Measurements from ENCODE around the gene FLOT2. TPM values are rescaled to one million over a fixed set of nuclear protein-coding genes. Genes with fewer than 3 reads are reported as not detected.
"Not testable (repeated sequence)": the region's sequence is repeated elsewhere in the genome, so short reads cannot be mapped to it uniquely, and the experiment has no call there.

Gene FLOT2
- total and polyA plus RNA-seq, 11 donors = 52.7 to 139 (median 89.1) TPM

DNA sequence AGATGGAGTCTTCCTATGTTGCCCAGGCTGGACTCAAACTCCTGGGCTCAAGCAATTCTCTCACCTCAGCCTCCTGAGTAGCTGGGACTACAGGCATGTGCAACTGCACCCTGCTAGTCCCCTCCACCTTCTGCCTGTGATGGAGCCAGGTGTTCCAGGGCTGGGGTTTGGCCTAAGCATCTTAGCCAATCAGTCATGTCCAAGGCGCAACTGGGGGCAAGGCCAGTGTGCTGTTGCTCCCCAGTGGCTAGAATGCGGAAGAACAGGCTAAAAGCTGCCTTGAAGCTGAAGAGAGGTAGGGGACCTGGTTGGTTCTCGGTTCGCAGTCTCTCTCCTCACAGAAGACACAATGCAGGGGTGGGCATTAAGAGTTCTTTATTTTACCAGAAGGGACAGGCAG lies 18.6 kb downstream of the FLOT2 start:
- no peak overlapping the region for H3K27ac ChIP-seq
- DNase-seq (no peak), ATAC-seq (peak in 1 of 4 donors; percentile 21)
- no peaks in the 10 kb centered on the region for H3K9me3 ChIP-seq
- H3K4me3 ChIP-seq = no peak overlapping the region
- TF ChIP-seq, protein P1, sequence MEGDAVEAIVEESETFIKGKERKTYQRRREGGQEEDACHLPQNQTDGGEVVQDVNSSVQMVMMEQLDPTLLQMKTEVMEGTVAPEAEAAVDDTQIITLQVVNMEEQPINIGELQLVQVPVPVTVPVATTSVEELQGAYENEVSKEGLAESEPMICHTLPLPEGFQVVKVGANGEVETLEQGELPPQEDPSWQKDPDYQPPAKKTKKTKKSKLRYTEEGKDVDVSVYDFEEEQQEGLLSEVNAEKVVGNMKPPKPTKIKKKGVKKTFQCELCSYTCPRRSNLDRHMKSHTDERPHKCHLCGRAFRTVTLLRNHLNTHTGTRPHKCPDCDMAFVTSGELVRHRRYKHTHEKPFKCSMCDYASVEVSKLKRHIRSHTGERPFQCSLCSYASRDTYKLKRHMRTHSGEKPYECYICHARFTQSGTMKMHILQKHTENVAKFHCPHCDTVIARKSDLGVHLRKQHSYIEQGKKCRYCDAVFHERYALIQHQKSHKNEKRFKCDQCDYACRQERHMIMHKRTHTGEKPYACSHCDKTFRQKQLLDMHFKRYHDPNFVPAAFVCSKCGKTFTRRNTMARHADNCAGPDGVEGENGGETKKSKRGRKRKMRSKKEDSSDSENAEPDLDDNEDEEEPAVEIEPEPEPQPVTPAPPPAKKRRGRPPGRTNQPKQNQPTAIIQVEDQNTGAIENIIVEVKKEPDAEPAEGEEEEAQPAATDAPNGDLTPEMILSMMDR (IDR thresholded peaks at IDR 0.05) = peak in 3 of 12 donors; percentile 10 to 25 (median 13)
- no peak for TF ChIP-seq POLR2A (IDR thresholded peaks at IDR 0.05)
- intact Hi-C loops (cut with DNase I) = no loop called here
- 78 to 90% (median 86%) methylated on average over 4 of the region's 4 CpGs for WGBS, 4 donors
- no peaks in the 10 kb centered on the region for H3K27me3 ChIP-seq
- H3K36me3 ChIP-seq = peaks cover 0 to 62% (median 52%) of the 10 kb centered on the region in 9 donors
- H3K4me1 ChIP-seq = no peaks in the 10 kb centered on the region

DNA sequence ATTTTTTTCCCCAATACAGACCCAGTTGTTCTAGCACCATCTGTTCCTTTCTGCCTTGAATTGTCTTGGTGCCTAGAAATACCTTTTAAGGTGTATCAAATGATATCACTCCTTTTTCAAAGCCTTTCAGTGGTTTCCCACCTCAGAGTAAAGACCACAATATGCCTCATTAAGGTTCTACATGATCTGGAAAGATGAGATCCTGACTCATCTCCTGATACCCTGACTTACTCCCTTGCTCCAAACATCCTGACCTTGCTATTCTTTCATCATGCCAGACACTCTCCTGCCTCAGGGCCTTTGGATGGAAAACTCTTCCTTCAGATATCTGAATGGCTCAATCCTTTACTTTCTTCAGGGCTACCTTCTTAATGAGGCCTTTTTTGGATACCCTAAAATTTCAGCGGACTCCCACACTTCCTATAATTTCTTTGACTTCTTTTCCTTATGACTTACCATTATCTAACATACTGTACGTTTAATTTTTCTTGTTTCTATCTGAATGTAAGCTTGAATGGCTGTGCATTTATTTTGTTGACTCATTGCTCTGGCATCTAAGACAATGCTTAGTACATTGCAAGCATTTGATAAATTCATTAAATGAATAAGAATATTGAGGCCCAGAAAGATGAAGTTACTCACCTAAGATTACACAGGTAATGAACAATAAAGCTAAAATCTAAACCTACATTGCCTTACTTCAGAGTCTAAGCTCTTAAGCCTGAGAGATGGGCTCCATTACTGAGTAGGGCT lies 19.2 kb downstream of the FLOT2 start:
- Histone ChIP-seq H3K27ac (no peak overlapping the region), H3K9me3 (no peaks in the 10 kb centered on the region), H3K4me1 (no peaks in the 10 kb centered on the region), H3K27me3 (no peaks in the 10 kb centered on the region), H3K36me3 (peaks cover 0 to 55% (median 47%) of the 10 kb centered on the region in 9 donors), H3K4me3 (no peak overlapping the region)
- intact Hi-C loops (cut with DNase I) = no loop called here
- no peak for ATAC-seq
- 85 to 93% (median 87%) methylated on average over 2 of the region's 2 CpGs for WGBS, 4 donors
- no peak for DNase-seq
- TF ChIP-seq, protein P1 (IDR thresholded peaks at IDR 0.05) = no peak
- no peak for TF ChIP-seq POLR2A (IDR thresholded peaks at IDR 0.05)

DNA sequence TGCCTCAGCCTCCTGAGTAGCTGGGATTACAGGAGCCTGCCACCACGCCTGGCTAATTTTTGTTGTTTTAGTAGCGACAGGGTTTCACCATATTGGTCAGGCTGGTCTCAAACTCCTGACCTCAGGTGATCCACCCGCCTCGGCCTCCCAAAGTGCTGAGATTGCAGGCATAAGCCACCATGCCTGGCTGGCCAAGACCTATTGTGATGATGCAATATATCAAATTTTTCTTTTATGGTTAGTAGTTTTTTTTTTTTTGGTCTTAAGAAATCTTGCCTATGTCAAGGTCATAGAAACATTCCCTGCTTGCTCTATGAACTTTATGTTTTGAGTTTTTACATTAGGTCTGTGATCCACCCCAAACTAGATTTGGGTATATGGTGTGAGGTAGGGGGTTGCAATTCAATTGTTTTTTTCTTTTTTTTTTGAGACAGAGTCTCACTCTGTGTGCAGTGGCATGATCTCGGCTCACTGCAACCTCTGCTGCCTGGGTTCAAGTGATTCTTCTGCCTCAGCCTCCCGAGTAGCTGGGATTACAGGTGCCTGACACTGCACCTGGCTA lies 20.3 kb downstream of the FLOT2 start:
- H3K9me3 ChIP-seq; DNase-seq; ATAC-seq; H3K4me3 ChIP-seq; H3K27ac ChIP-seq; H3K27me3 ChIP-seq; H3K4me1 ChIP-seq; intact Hi-C loops (cut with DNase I): not testable (repeated sequence)
- 95 to 99% (median 96%) methylated on average over 6 of the region's 6 CpGs for WGBS, 4 donors
- peaks cover 0 to 44% (median 37%) of the 10 kb centered on the region in 9 donors for H3K36me3 ChIP-seq

DNA sequence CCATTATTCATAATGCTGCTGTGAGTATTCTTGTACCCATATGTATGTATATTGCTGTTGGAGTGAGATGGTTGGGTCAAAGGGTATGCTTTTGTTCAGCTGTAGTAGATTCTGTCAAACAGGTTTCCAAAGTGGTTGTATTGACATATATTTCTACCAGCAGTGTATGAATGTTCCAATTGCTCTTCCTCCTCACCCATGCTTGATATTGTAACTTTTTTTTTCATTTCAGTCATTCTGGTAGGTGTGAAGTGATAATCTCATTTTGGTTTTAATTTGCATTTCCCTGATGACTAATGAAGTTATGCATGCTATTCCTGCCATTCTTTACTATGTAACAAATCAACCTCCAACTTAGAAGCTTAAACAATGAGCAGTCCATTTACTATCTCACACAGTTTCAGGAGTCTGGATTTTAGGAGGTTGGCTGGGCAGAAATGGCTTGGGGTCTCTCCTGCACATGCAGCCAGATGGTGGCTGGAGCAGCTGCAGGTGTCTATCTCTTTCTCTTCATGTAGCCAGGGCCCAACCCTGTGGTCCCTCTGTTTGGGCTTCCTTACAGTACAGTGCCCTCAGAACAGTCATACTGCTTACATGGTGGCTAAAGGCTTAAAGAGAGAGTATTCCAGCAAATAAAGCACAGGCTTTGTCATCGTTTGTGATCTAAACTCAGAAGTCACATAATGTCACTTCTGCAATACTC lies 21.5 kb downstream of the FLOT2 start:
- TF ChIP-seq POLR2A (IDR thresholded peaks at IDR 0.05) = no peak
- TF ChIP-seq, protein P1 (IDR thresholded peaks at IDR 0.05) = no peak
- ATAC-seq (no peak), DNase-seq (no peak)
- Histone ChIP-seq H3K27ac (no peak overlapping the region), H3K27me3 (no peaks in the 10 kb centered on the region), H3K4me1 (no peaks in the 10 kb centered on the region), H3K9me3 (no peaks in the 10 kb centered on the region), H3K36me3 (peaks cover 0 to 32% (median 24%) of the 10 kb centered on the region in 9 donors), H3K4me3 (no peak overlapping the region)
- intact Hi-C loops (cut with DNase I) = no loop called here
- 57 to 62% (median 60%) methylated on average over 1 of the region's 1 CpG for WGBS, 4 donors
